ENCODE measurements around the gene ADPRHL1. TPM values are rescaled to one million over a fixed set of nuclear protein-coding genes. Genes with fewer than 3 reads are reported as not detected.

Gene ADPRHL1
- total and polyA plus RNA-seq, 4 donors = 0.28 to 0.67 (median 0.55) TPM

DNA sequence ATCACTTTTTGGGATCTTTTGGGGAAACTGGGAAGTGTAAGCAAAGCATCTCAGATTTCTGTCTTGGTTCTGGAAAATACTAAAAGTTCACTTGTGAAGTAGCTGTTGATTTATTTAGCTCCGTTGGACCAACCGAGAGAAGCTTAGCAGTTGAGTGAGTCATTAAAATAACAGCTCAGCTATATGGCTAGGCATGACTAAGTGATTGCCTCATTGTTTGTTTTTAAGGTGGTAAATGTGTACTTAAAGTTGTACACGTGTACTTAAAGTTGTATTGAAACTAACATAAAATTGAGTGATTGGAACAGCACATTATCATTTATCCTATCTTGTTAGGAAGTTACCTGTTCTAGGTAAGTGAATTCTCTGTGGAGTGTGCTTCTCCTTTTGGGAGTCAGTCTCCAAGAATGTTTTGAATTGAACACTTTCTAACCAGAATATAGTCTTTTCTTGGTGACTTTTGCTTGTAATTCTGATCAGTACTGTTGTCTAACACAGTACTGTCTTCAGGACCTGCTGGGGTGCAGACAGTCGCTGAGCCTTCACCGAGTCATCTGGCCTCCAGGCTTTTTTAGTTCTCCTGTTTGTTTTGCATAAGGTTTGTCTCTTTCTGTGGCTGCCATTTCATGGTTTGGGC, 40.1 kb upstream of the ADPRHL1 start:
- Histone ChIP-seq H3K27me3 (ENCODE audit: control insufficient read depth in 4 of 4, insufficient read depth in 4 of 4, low read length in 3 of 4) (no peaks in the 10 kb centered on the region), H3K9me3 (ENCODE audit: control insufficient read depth in 4 of 4, low read length in 3 of 4) (no peaks in the 10 kb centered on the region), H3K9ac (ENCODE audit: low read depth in 1 of 2, low read length in 2 of 2) (no peak overlapping the region), H3K4me3 (ENCODE audit: low read depth in 1 of 3, low read length in 3 of 3) (no peak overlapping the region), H3K27ac (ENCODE audit: low read depth in 1 of 2, low read length in 2 of 2) (peak overlapping the region; percentile 36 to 63), H3K36me3 (ENCODE audit: control insufficient read depth in 4 of 4, insufficient read depth in 3 of 4, low read depth in 1 of 4, low read length in 3 of 4) (peaks cover 0 to 14% (median 3%) of the 10 kb centered on the region in 4 donors), H3K4me1 (ENCODE audit: control insufficient read depth in 4 of 4, insufficient read depth in 4 of 4, low read length in 3 of 4) (peaks cover 14 to 29% (median 20%) of the 10 kb centered on the region in 4 donors)
- no peak for DNase-seq (ENCODE audit: low spot score)
- WGBS = 34% methylated on average over 5 of the region's 5 CpGs
- TF ChIP-seq NR2F2 (IDR thresholded peaks at IDR 0.05) (no peak), SP1 (IDR thresholded peaks at IDR 0.05) (peak; percentile 25), FOXA1 (IDR thresholded peaks at IDR 0.05) (no peak), GABPA (IDR thresholded peaks at IDR 0.05 in 1 of 2, conservative IDR thresholded peaks at IDR 0.05 in 1 of 2) (no peak), HNF4G (IDR thresholded peaks at IDR 0.05) (no peak), HNF4A (conservative IDR thresholded peaks at IDR 0.05) (peak in 1 of 2 donors; percentile 42), EGR1 (IDR thresholded peaks at IDR 0.05; ENCODE audit: low read depth in 2 of 2) (peak in 1 of 2 donors; percentile 24), TAF1 (conservative IDR thresholded peaks at IDR 0.05) (no peak), JUND (IDR thresholded peaks at IDR 0.05) (peak; percentile 94 to 98), RXRA (IDR thresholded peaks at IDR 0.05) (peak in 1 of 2 donors; percentile 58), FOXA2 (IDR thresholded peaks at IDR 0.05) (peak; percentile 71)
- TF ChIP-seq, protein P1, sequence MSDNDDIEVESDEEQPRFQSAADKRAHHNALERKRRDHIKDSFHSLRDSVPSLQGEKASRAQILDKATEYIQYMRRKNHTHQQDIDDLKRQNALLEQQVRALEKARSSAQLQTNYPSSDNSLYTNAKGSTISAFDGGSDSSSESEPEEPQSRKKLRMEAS (IDR thresholded peaks at IDR 0.05) = peak; percentile 25
- TF ChIP-seq, protein P2, sequence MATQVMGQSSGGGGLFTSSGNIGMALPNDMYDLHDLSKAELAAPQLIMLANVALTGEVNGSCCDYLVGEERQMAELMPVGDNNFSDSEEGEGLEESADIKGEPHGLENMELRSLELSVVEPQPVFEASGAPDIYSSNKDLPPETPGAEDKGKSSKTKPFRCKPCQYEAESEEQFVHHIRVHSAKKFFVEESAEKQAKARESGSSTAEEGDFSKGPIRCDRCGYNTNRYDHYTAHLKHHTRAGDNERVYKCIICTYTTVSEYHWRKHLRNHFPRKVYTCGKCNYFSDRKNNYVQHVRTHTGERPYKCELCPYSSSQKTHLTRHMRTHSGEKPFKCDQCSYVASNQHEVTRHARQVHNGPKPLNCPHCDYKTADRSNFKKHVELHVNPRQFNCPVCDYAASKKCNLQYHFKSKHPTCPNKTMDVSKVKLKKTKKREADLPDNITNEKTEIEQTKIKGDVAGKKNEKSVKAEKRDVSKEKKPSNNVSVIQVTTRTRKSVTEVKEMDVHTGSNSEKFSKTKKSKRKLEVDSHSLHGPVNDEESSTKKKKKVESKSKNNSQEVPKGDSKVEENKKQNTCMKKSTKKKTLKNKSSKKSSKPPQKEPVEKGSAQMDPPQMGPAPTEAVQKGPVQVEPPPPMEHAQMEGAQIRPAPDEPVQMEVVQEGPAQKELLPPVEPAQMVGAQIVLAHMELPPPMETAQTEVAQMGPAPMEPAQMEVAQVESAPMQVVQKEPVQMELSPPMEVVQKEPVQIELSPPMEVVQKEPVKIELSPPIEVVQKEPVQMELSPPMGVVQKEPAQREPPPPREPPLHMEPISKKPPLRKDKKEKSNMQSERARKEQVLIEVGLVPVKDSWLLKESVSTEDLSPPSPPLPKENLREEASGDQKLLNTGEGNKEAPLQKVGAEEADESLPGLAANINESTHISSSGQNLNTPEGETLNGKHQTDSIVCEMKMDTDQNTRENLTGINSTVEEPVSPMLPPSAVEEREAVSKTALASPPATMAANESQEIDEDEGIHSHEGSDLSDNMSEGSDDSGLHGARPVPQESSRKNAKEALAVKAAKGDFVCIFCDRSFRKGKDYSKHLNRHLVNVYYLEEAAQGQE (IDR thresholded peaks at IDR 0.05) = no peak
- TF ChIP-seq, protein P3, sequence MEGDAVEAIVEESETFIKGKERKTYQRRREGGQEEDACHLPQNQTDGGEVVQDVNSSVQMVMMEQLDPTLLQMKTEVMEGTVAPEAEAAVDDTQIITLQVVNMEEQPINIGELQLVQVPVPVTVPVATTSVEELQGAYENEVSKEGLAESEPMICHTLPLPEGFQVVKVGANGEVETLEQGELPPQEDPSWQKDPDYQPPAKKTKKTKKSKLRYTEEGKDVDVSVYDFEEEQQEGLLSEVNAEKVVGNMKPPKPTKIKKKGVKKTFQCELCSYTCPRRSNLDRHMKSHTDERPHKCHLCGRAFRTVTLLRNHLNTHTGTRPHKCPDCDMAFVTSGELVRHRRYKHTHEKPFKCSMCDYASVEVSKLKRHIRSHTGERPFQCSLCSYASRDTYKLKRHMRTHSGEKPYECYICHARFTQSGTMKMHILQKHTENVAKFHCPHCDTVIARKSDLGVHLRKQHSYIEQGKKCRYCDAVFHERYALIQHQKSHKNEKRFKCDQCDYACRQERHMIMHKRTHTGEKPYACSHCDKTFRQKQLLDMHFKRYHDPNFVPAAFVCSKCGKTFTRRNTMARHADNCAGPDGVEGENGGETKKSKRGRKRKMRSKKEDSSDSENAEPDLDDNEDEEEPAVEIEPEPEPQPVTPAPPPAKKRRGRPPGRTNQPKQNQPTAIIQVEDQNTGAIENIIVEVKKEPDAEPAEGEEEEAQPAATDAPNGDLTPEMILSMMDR (IDR thresholded peaks at IDR 0.05; ENCODE audit: low read depth, low read length, missing input control) = no peak
- TF ChIP-seq, protein P4, sequence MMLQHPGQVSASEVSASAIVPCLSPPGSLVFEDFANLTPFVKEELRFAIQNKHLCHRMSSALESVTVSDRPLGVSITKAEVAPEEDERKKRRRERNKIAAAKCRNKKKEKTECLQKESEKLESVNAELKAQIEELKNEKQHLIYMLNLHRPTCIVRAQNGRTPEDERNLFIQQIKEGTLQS (IDR thresholded peaks at IDR 0.05) = peak; percentile 85
- TF ChIP-seq, protein P5, sequence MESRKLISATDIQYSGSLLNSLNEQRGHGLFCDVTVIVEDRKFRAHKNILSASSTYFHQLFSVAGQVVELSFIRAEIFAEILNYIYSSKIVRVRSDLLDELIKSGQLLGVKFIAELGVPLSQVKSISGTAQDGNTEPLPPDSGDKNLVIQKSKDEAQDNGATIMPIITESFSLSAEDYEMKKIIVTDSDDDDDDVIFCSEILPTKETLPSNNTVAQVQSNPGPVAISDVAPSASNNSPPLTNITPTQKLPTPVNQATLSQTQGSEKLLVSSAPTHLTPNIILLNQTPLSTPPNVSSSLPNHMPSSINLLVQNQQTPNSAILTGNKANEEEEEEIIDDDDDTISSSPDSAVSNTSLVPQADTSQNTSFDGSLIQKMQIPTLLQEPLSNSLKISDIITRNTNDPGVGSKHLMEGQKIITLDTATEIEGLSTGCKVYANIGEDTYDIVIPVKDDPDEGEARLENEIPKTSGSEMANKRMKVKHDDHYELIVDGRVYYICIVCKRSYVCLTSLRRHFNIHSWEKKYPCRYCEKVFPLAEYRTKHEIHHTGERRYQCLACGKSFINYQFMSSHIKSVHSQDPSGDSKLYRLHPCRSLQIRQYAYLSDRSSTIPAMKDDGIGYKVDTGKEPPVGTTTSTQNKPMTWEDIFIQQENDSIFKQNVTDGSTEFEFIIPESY (IDR thresholded peaks at IDR 0.05) = peak; percentile 32
